ENCODE data around the gene INF2. TPM values are rescaled to one million over a fixed set of nuclear protein-coding genes. Genes with fewer than 3 reads are reported as not detected.

INF2 gene
- total and polyA plus RNA-seq, 4 donors, result 13.1 to 51.6 (median 25.5) TPM

DNA sequence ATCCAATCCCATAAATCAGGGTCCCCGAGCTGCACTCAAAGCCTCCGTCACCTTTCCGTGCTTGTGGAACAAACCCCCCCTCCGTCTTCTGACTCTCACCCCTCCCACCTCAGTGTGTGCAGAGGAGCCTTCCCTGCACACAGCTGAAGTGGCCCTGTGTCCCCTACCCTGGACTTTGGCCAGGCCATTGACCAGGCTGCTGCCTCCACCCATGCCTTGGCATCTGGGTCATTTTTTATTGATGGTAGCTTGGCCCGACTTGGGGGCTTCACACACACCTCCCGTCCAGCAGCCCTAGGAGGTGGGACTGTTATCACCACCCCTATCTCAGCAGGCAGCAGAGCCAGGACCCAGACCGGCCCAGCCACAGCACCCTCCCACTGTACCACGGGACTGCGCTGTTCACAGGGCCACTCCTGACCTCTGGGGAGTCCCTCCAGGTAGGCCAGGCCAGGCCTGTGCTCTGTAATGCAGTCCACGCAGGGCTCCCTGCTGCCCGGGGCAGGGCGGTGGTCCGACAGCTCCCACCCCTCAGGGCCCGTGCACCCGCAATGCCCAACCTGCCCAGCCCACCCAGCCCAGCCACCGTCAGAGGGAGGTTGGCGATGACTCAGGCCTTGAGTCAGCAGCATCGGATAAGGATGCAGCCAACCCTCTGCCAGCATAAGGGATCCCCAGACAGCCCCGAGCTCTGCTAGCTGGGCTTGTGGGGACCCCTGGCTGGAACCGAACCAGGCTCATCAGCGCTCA, 9.2 kb upstream of the INF2 start:
- H3K9ac ChIP-seq (ENCODE audit: low read depth in 1 of 2, low read length in 2 of 2), result no peak overlapping the region
- H3K27ac ChIP-seq (ENCODE audit: low read depth in 1 of 2, low read length in 2 of 2), result peak overlapping the region; percentile 56 to 76
- H3K4me1 ChIP-seq (ENCODE audit: control insufficient read depth in 4 of 4, insufficient read depth in 4 of 4, low read length in 3 of 4), result peaks cover 21 to 40% (median 32%) of the 10 kb centered on the region in 4 donors
- H3K4me3 ChIP-seq (ENCODE audit: low read depth in 1 of 3, low read length in 3 of 3), result no peak overlapping the region
- 71% methylated on average over 21 of the region's 21 CpGs for WGBS
- no peaks in the 10 kb centered on the region for H3K27me3 ChIP-seq (ENCODE audit: control insufficient read depth in 4 of 4, insufficient read depth in 4 of 4, low read length in 3 of 4)
- TF ChIP-seq HNF4A (conservative IDR thresholded peaks at IDR 0.05) (peak; percentile 63 to 78), RXRA (IDR thresholded peaks at IDR 0.05) (peak; percentile 14 to 67), SP1 (IDR thresholded peaks at IDR 0.05) (peak; percentile 18)
- TF ChIP-seq, protein P1, sequence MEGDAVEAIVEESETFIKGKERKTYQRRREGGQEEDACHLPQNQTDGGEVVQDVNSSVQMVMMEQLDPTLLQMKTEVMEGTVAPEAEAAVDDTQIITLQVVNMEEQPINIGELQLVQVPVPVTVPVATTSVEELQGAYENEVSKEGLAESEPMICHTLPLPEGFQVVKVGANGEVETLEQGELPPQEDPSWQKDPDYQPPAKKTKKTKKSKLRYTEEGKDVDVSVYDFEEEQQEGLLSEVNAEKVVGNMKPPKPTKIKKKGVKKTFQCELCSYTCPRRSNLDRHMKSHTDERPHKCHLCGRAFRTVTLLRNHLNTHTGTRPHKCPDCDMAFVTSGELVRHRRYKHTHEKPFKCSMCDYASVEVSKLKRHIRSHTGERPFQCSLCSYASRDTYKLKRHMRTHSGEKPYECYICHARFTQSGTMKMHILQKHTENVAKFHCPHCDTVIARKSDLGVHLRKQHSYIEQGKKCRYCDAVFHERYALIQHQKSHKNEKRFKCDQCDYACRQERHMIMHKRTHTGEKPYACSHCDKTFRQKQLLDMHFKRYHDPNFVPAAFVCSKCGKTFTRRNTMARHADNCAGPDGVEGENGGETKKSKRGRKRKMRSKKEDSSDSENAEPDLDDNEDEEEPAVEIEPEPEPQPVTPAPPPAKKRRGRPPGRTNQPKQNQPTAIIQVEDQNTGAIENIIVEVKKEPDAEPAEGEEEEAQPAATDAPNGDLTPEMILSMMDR (IDR thresholded peaks at IDR 0.05; ENCODE audit: low read depth, low read length, missing input control), result no peak
- no peaks in the 10 kb centered on the region for H3K9me3 ChIP-seq (ENCODE audit: control insufficient read depth in 4 of 4, low read length in 3 of 4)
- no peak for DNase-seq (ENCODE audit: low spot score)
- no peaks in the 10 kb centered on the region for H3K36me3 ChIP-seq (ENCODE audit: control insufficient read depth in 4 of 4, insufficient read depth in 3 of 4, low read depth in 1 of 4, low read length in 3 of 4)

- no peak overlapping the region for H3K4me3 ChIP-seq (ENCODE audit: low read depth in 1 of 3, low read length in 3 of 3)
Measured at GRCh38 chr14:104680806-104681688, 8.4 kb upstream of the INF2 start.

More at GRCh38 chr14:104680806-104681688, 8.4 kb upstream of the INF2 start:
- Histone ChIP-seq H3K9me3 (ENCODE audit: control insufficient read depth in 4 of 4, low read length in 3 of 4) (no peaks in the 10 kb centered on the region), H3K36me3 (ENCODE audit: control insufficient read depth in 4 of 4, insufficient read depth in 3 of 4, low read depth in 1 of 4, low read length in 3 of 4) (no peaks in the 10 kb centered on the region), H3K27me3 (ENCODE audit: control insufficient read depth in 4 of 4, insufficient read depth in 4 of 4, low read length in 3 of 4) (no peaks in the 10 kb centered on the region), H3K4me1 (ENCODE audit: control insufficient read depth in 4 of 4, insufficient read depth in 4 of 4, low read length in 3 of 4) (peaks cover 21 to 40% (median 32%) of the 10 kb centered on the region in 4 donors), H3K27ac (ENCODE audit: low read depth in 1 of 2, low read length in 2 of 2) (peak overlapping the region; percentile 56 to 76), H3K9ac (ENCODE audit: low read depth in 1 of 2, low read length in 2 of 2) (no peak overlapping the region)
- TF ChIP-seq ATF3 (IDR thresholded peaks at IDR 0.05) (no peak), FOXA2 (IDR thresholded peaks at IDR 0.05) (peak; percentile 44), MAX (IDR thresholded peaks at IDR 0.05) (peak; percentile 89), YY1 (IDR thresholded peaks at IDR 0.05) (peak; percentile 31), ZBTB33 (IDR thresholded peaks at IDR 0.05) (no peak), JUND (IDR thresholded peaks at IDR 0.05) (peak in 1 of 2 donors; percentile 51), SP1 (IDR thresholded peaks at IDR 0.05) (peak; percentile 71), EGR1 (IDR thresholded peaks at IDR 0.05; ENCODE audit: low read depth in 2 of 2) (no peak), HNF4A (conservative IDR thresholded peaks at IDR 0.05) (peak; percentile 74 to 88), NR2F2 (IDR thresholded peaks at IDR 0.05) (no peak), TAF1 (conservative IDR thresholded peaks at IDR 0.05) (no peak), RAD21 (IDR thresholded peaks at IDR 0.05) (peak; percentile 53 to 55), RXRA (IDR thresholded peaks at IDR 0.05) (peak; percentile 70 to 93), HNF4G (IDR thresholded peaks at IDR 0.05) (peak; percentile 61), FOXA1 (IDR thresholded peaks at IDR 0.05) (no peak), GABPA (IDR thresholded peaks at IDR 0.05 in 1 of 2, conservative IDR thresholded peaks at IDR 0.05 in 1 of 2) (no peak)
- TF ChIP-seq, protein P2, sequence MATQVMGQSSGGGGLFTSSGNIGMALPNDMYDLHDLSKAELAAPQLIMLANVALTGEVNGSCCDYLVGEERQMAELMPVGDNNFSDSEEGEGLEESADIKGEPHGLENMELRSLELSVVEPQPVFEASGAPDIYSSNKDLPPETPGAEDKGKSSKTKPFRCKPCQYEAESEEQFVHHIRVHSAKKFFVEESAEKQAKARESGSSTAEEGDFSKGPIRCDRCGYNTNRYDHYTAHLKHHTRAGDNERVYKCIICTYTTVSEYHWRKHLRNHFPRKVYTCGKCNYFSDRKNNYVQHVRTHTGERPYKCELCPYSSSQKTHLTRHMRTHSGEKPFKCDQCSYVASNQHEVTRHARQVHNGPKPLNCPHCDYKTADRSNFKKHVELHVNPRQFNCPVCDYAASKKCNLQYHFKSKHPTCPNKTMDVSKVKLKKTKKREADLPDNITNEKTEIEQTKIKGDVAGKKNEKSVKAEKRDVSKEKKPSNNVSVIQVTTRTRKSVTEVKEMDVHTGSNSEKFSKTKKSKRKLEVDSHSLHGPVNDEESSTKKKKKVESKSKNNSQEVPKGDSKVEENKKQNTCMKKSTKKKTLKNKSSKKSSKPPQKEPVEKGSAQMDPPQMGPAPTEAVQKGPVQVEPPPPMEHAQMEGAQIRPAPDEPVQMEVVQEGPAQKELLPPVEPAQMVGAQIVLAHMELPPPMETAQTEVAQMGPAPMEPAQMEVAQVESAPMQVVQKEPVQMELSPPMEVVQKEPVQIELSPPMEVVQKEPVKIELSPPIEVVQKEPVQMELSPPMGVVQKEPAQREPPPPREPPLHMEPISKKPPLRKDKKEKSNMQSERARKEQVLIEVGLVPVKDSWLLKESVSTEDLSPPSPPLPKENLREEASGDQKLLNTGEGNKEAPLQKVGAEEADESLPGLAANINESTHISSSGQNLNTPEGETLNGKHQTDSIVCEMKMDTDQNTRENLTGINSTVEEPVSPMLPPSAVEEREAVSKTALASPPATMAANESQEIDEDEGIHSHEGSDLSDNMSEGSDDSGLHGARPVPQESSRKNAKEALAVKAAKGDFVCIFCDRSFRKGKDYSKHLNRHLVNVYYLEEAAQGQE (IDR thresholded peaks at IDR 0.05), result peak; percentile 30
- TF ChIP-seq, protein P1 (IDR thresholded peaks at IDR 0.05; ENCODE audit: low read depth, low read length, missing input control), result no peak
- 50% methylated on average over 26 of the region's 26 CpGs for WGBS
- DNase-seq (ENCODE audit: low spot score), result no peak
